B cell (primary cell): ENCODE data around the gene GLYATL3. TPM values are rescaled to one million over a fixed set of nuclear protein-coding genes. Genes with fewer than 3 reads are reported as not detected.

Source experiments
- ATAC-seq: fragments of 200-7000 bp; cut with Tn5 transposase; one replicate; pipeline ENCODE4 v1.10.0; 2021; ENCODE audit warnings: low read depth, mild to moderate bottlenecking, moderate number of reproducible peaks, moderate library complexity
- CTCF ChIA-PET: fragments of 350-600 bp; sonication (Branson Sonifier 250); formaldehyde crosslinking; loops from one replicate; lab custom pipeline; 2021; ENCODE audit warnings: antibody characterized with exemption, inconsistent platforms; lab: Charles Lee
- POLR2A ChIA-PET: fragments of 350-600 bp; sonication (Branson Sonifier 250); formaldehyde crosslinking; loops from one replicate; lab custom pipeline; 2021; ENCODE audit warnings: antibody characterized with exemption; lab: Charles Lee
- DNase-seq: peaks from one replicate; pipeline ENCODE4 v3.0.0; 2013
- H2AFZ ChIP-seq: 2 replicates; pipeline ENCODE4 v1.6.1; 2012; ENCODE audit warnings: mild to moderate bottlenecking, low read depth, low read length; ENCODE audit not compliant: insufficient read depth, poor library complexity, severe bottlenecking
- H3K27ac ChIP-seq, 2 donors: 1 replicate in 1 of 2; 2 replicates in 1 of 2; pipeline ENCODE4 v1.5.1; 2012 to 2013; ENCODE audit warnings: low read length in 2 of 2, mild to moderate bottlenecking in 2 of 2, moderate library complexity in 1 of 2
- H3K27me3 ChIP-seq, 4 experiments: fragments of 200-600 bp in 1 of 4; sonication (generic) in 1 of 4; replicated peaks in 1 of 4; 1 replicate in 2 of 4; 2 replicates in 2 of 4; pipeline versions ENCODE4 v1.6.1 to v1.7.0; 2013 to 2016; ENCODE audit warnings: low read length in 3 of 4, mild to moderate bottlenecking in 2 of 4, mixed read lengths in 1 of 4, moderate library complexity in 1 of 4; ENCODE audit not compliant: insufficient read depth in 4 of 4, control insufficient read depth in 3 of 4; ENCODE audit errors: control extremely low read depth in 1 of 4
- H3K36me3 ChIP-seq, 2 experiments: replicated peaks in 1 of 2; 1 replicate in 1 of 2; 2 replicates in 1 of 2; pipeline versions ENCODE4 v1.6.1 to v1.7.1; 2013; ENCODE audit warnings: low read length in 1 of 2; ENCODE audit not compliant: insufficient read depth in 2 of 2, control insufficient read depth in 1 of 2; ENCODE audit errors: control extremely low read depth in 1 of 2, extremely low read depth in 1 of 2
- H3K4me1 ChIP-seq, 2 donors: fragments of 200-600 bp in 1 of 2; sonication (generic) in 1 of 2; 1 replicate in 1 of 2; 2 replicates in 1 of 2; pipeline versions ENCODE4 v1.5.1 to v1.6.1; 2013 to 2017; ENCODE audit warnings: low read length in 2 of 2; ENCODE audit not compliant: control insufficient read depth in 2 of 2, insufficient read depth in 2 of 2
- H3K4me2 ChIP-seq: replicated peaks from 2 replicates; pipeline ENCODE3; 2012; ENCODE audit warnings: mild to moderate bottlenecking, low read depth, low read length; ENCODE audit not compliant: poor library complexity, severe bottlenecking
- H3K4me3 ChIP-seq, 5 experiments: fragments of 200-600 bp in 1 of 5; sonication (generic) in 1 of 5; 1 replicate in 3 of 5; 2 replicates in 2 of 5; pipeline versions ENCODE4 v1.5.1 to v1.7.0; 2011 to 2016; ENCODE audit warnings: low read length in 4 of 5, mild to moderate bottlenecking in 4 of 5, low read depth in 2 of 5, control low read depth in 1 of 5, moderate library complexity in 1 of 5; ENCODE audit not compliant: insufficient read depth in 1 of 5; ENCODE audit errors: control extremely low read depth in 1 of 5, extremely low read depth in 1 of 5
- H3K79me2 ChIP-seq: fragments of 200-600 bp; sonication (generic); one replicate; pipeline ENCODE4 v1.6.0; 2016; ENCODE audit warnings: low read length; ENCODE audit not compliant: control insufficient read depth, insufficient read depth
- H3K9ac ChIP-seq: fragments of 200-600 bp; sonication (generic); 2 replicates; pipeline ENCODE4 v1.6.1; 2017; ENCODE audit warnings: mild to moderate bottlenecking, low read length, moderate library complexity
- H3K9me3 ChIP-seq, 3 donors: one replicate each; pipeline versions ENCODE4 v1.6.1 to v1.7.1; 2013; ENCODE audit warnings: low read length in 2 of 3; ENCODE audit not compliant: control insufficient read depth in 2 of 3, insufficient read depth in 1 of 3; ENCODE audit errors: control extremely low read depth in 1 of 3
- H4K20me1 ChIP-seq: 2 replicates; pipeline ENCODE4 v1.6.0; 2012; ENCODE audit warnings: mild to moderate bottlenecking, low read length; ENCODE audit not compliant: insufficient read depth, control insufficient read depth, poor library complexity, severe bottlenecking
- H3K27ac Mint-ChIP-seq: one replicate; pipeline ENCODE4 v1.8.0; 2021; ENCODE audit warnings: mixed read lengths
- H3K27me3 Mint-ChIP-seq: one replicate; pipeline ENCODE4 v1.8.0; 2021; ENCODE audit warnings: mixed read lengths
- H3K4me1 Mint-ChIP-seq: one replicate; pipeline ENCODE4 v1.8.0; 2021; ENCODE audit warnings: mixed read lengths
- H3K4me3 Mint-ChIP-seq: one replicate; pipeline ENCODE4 v1.8.0; 2021; ENCODE audit warnings: mixed read lengths
- H3K9me3 Mint-ChIP-seq: one replicate; pipeline ENCODE4 v1.8.0; 2022; ENCODE audit warnings: mixed read lengths; ENCODE audit not compliant: insufficient read depth
- CTCF ChIP-seq: fragments of 200-600 bp; IDR thresholded peaks from one replicate; pipeline ENCODE4 v1.8.0; 2022; ENCODE audit warnings: antibody characterized with exemption, mild to moderate bottlenecking
- EZH2 ChIP-seq: IDR thresholded peaks from 2 replicates; pipeline ENCODE4 v1.6.1; 2012; ENCODE audit warnings: borderline replicate concordance, low read depth, mild to moderate bottlenecking, moderate library complexity, low read length; ENCODE audit not compliant: insufficient read depth, poor library complexity, severe bottlenecking
- WGBS: methylation state at CpG from one replicate; pipeline ENCODE4 v1.1.5; 2013; ENCODE audit warnings: missing lambda C conversion rate; ENCODE audit not compliant: insufficient coverage; 5-methylcytosine and 5-hydroxymethylcytosine counted together
- intact Hi-C: fragments of 100-400 bp; cut with micrococcal nuclease; formaldehyde crosslinking; loops from one replicate; pipeline ENCODE4 v1.10.0; 2022
- polyA plus RNA-seq: library from polyadenylated mRNA; depleted of rRNA; stranded (reverse); fragments of >200 nt; gene quantifications from 2 replicates; pipeline ENCODE4 v1.2.3, GENCODE V29; 2012
- total RNA-seq, 2 donors: library from RNA; stranded (reverse); fragments of 120-200 nt in 1 of 2; gene quantifications; 1 replicate in 1 of 2; 2 replicates in 1 of 2; pipeline versions ENCODE4 v1.2.3 to v1.2.4, GENCODE V29; 2013 to 2022

The GLYATL3 gene
- total and polyA plus RNA-seq, 2 donors (not counting 1 experiment from before 2014, with no cell fraction given) = not detected

- H2AFZ ChIP-seq = no peak overlapping the region
- no peaks in the 10 kb centered on the region for H3K9me3 ChIP-seq
- CTCF ChIA-PET = no interaction called here
- POLR2A ChIA-PET = no interaction called here
- Mint-ChIP-seq H3K4me1 (peaks cover 18% of the 10 kb centered on the region), H3K9me3 (no peaks in the 10 kb centered on the region), H3K27ac (no peak overlapping the region), H3K27me3 (peaks cover 34% of the 10 kb centered on the region), H3K4me3 (no peak overlapping the region)
- H4K20me1 ChIP-seq = no peaks in the 10 kb centered on the region
- no peak overlapping the region for H3K4me3 ChIP-seq
- intact Hi-C loops = no loop called here
- H3K36me3 ChIP-seq = no peaks in the 10 kb centered on the region
- no peak overlapping the region for H3K9ac ChIP-seq
- TF ChIP-seq CTCF (no peak), EZH2 (no peak)
- no peak for DNase-seq
- 89% methylated on average over 5 of the region's 5 CpGs for WGBS
- H3K4me2 ChIP-seq = no peak overlapping the region
- no peaks in the 10 kb centered on the region for H3K79me2 ChIP-seq
- H3K27me3 ChIP-seq = peaks cover 0 to 19% (median 7%) of the 10 kb centered on the region in 4 experiments
- peaks cover 13 to 19% of the 10 kb centered on the region in 2 donors for H3K4me1 ChIP-seq
- no peak overlapping the region for H3K27ac ChIP-seq
- no peak for ATAC-seq
These were observed 49.0 kb downstream of the GLYATL3 start for GRCh38 chr6:49548613-49549304.
